OCI-LY3 (cell line): Measurements from ENCODE around the gene TUBA8.

Source experiments
- H2AFZ ChIP-seq: fragments of 200-600, 300-600 bp; shearing (Covaris generic); 2 replicates; pipeline ENCODE4 v1.6.0; 2014; ENCODE audit warnings: antibody characterized with exemption, low read depth, low read length
- H3K27ac ChIP-seq: fragments of 200-600, 300-600 bp; sonication (generic); 2 replicates; pipeline ENCODE4 v1.5.1; 2014; ENCODE audit warnings: mild to moderate bottlenecking, low read length, moderate library complexity, mixed read lengths
- H3K27me3 ChIP-seq: fragments of 200-600, 300-600 bp; sonication (generic); 2 replicates; pipeline ENCODE4 v1.6.1; 2014; ENCODE audit warnings: low read depth, low read length, mixed read lengths
- H3K36me3 ChIP-seq: fragments of 200-600, 300-600 bp; sonication (generic); replicated peaks from 2 replicates; pipeline ENCODE3; 2014; ENCODE audit warnings: low read depth, low read length, mixed read lengths
- H3K4me1 ChIP-seq: fragments of 300-600, 200-600 bp; sonication (generic); 2 replicates; pipeline ENCODE4 v1.6.1; 2014; ENCODE audit warnings: low read length, mixed read lengths
- H3K4me2 ChIP-seq: fragments of 200-600, 300-600 bp; sonication (generic); 2 replicates; pipeline ENCODE4 v1.6.1; 2014; ENCODE audit warnings: low read length, mixed read lengths
- H3K4me3 ChIP-seq: fragments of 300-600, 200-600 bp; sonication (generic); 2 replicates; pipeline ENCODE4 v1.5.1; 2014; ENCODE audit warnings: antibody characterized with exemption, mild to moderate bottlenecking, low read length, moderate library complexity
- H3K79me2 ChIP-seq: fragments of 300-600, 200-600 bp; shearing (Covaris generic); 2 replicates; pipeline ENCODE4 v1.6.1; 2014; ENCODE audit warnings: mild to moderate bottlenecking, low read length, mixed read lengths
- H3K9ac ChIP-seq: fragments of 300-600, 200-600 bp; shearing (Covaris generic); 2 replicates; pipeline ENCODE4 v1.6.0; 2014; ENCODE audit warnings: mild to moderate bottlenecking, low read length, moderate library complexity
- H3K9me3 ChIP-seq: fragments of 200-600, 300-600 bp; shearing (Covaris generic); 2 replicates; pipeline ENCODE4 v1.6.1; 2014; ENCODE audit warnings: low read length, mixed read lengths; ENCODE audit not compliant: insufficient read depth
- H4K20me1 ChIP-seq: fragments of 200-600, 300-600 bp; sonication (generic); 2 replicates; pipeline ENCODE4 v1.6.1; 2016; ENCODE audit warnings: low read length, mixed read lengths; ENCODE audit not compliant: insufficient read depth
- EZH2phosphoT487 ChIP-seq: fragments of 200-600 bp; shearing (Covaris generic); IDR thresholded peaks from 2 replicates; pipeline ENCODE4 v1.6.1; 2018; ENCODE audit warnings: antibody characterized with exemption, mixed run types, low read depth
- TF ChIP-seq, protein P1 (sequence below): fragments of 200-600, 300-600 bp; sonication (generic); IDR thresholded peaks from 2 replicates; pipeline ENCODE4 v1.5.1; 2014; ENCODE audit warnings: antibody characterized with exemption, low read length, low read depth

TUBA8 gene

DNA sequence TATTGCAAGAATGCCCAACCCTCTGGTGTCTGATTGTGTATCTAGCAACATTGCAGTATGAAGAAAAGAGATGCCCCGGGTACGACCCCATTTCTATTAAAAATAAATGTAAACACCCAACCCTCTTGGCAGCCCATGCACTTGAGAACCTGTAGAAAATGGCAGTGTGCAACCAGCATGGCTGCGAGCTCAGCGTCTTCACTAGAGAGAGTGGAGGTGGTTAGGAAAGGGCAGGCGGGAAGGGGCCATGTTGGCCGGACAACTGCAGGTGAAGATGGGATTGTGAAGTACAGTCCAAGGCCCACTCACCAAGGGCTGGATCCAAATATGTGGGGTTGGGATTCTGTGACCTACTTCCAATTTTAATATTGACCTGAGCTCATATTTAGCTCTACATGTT lies 16.9 kb upstream of the TUBA8 start:
- H3K27me3 ChIP-seq = no peaks in the 10 kb centered on the region
- H4K20me1 ChIP-seq = no peaks in the 10 kb centered on the region
- no peak overlapping the region for H3K4me2 ChIP-seq
- no peaks in the 10 kb centered on the region for H3K9me3 ChIP-seq
- TF ChIP-seq, protein P1, sequence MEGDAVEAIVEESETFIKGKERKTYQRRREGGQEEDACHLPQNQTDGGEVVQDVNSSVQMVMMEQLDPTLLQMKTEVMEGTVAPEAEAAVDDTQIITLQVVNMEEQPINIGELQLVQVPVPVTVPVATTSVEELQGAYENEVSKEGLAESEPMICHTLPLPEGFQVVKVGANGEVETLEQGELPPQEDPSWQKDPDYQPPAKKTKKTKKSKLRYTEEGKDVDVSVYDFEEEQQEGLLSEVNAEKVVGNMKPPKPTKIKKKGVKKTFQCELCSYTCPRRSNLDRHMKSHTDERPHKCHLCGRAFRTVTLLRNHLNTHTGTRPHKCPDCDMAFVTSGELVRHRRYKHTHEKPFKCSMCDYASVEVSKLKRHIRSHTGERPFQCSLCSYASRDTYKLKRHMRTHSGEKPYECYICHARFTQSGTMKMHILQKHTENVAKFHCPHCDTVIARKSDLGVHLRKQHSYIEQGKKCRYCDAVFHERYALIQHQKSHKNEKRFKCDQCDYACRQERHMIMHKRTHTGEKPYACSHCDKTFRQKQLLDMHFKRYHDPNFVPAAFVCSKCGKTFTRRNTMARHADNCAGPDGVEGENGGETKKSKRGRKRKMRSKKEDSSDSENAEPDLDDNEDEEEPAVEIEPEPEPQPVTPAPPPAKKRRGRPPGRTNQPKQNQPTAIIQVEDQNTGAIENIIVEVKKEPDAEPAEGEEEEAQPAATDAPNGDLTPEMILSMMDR = no peak
- no peak for TF ChIP-seq EZH2phosphoT487
- H2AFZ ChIP-seq = no peak overlapping the region
- no peaks in the 10 kb centered on the region for H3K79me2 ChIP-seq
- no peak overlapping the region for H3K9ac ChIP-seq
- H3K36me3 ChIP-seq = peaks cover 40% of the 10 kb centered on the region
- no peak overlapping the region for H3K27ac ChIP-seq
- H3K4me3 ChIP-seq = no peak overlapping the region
- H3K4me1 ChIP-seq = peaks cover 31% of the 10 kb centered on the region

DNA sequence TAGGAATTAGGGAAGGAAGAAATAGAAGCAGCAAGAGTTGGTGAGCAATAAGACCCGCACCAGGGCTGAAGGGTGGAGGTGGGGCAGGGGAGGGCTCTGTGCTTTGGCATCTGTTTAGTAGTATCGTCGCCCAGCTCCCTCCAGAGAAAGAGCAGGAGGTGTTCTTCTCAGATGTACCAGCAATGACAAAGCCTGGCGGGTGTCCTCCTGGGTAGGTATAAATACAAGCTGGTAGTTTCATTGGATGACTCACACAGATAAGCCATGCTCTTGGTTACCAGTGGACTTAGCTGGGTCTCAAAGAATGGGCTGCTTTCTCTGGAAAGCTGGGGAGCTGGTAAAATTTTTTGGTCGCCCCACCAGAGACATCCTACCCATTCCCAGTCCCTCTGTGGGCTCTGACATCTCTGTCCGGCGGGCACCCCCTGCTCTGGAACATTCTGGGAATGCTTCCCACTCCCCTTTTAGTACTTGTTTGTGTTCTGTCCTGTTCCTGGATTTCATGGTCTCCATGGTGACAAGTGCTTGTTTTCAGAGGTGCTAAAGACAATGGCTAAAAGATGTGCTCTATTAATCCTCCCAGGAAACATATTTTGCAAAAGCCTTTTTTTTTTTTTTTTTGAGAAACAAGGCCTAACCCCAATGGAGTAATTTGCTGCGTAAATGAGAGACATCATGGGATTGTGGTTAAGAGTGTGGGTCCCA lies 15.4 kb upstream of the TUBA8 start:
- H3K4me2 ChIP-seq = no peak overlapping the region
- no peaks in the 10 kb centered on the region for H3K79me2 ChIP-seq
- TF ChIP-seq, protein P1 = no peak
- no peak for TF ChIP-seq EZH2phosphoT487
- H2AFZ ChIP-seq = no peak overlapping the region
- no peak overlapping the region for H3K9ac ChIP-seq
- no peaks in the 10 kb centered on the region for H3K9me3 ChIP-seq
- peaks cover 24% of the 10 kb centered on the region for H3K4me1 ChIP-seq
- no peak overlapping the region for H3K4me3 ChIP-seq
- H3K27ac ChIP-seq = no peak overlapping the region
- peaks cover 31% of the 10 kb centered on the region for H3K36me3 ChIP-seq
- H4K20me1 ChIP-seq = no peaks in the 10 kb centered on the region
- no peaks in the 10 kb centered on the region for H3K27me3 ChIP-seq

DNA sequence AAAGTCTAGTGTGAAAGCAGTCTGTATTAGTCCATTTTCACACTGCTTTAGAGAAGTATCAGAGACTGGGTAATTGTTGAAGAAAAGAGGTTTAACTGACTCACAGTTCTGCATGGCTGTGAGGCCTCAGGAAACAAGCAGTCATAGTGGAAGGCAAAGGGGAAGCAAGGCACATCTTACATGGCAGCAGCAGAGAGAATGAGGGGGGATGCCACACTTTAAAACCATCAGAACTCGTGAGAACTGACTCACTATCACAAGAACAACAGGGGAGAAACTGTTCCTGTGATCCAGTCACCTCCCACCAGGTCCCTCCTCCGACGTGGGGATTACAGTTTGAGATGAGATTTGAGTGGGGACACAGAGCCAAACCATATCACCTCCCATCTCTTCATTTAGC lies 13.8 kb upstream of the TUBA8 start:
- Histone ChIP-seq H3K36me3 (peaks cover 23% of the 10 kb centered on the region), H3K27me3 (no peaks in the 10 kb centered on the region), H3K4me3 (no peak overlapping the region), H3K9ac (no peak overlapping the region), H3K4me1 (peaks cover 19% of the 10 kb centered on the region), H3K27ac (peak overlapping the region; percentile 26; the same call in 1 of the 2 replicates), H3K79me2 (no peaks in the 10 kb centered on the region), H3K4me2 (no peak overlapping the region), H2AFZ (no peak overlapping the region), H4K20me1 (no peaks in the 10 kb centered on the region), H3K9me3 (no peaks in the 10 kb centered on the region)
- no peak for TF ChIP-seq EZH2phosphoT487
- TF ChIP-seq, protein P1 = no peak

DNA sequence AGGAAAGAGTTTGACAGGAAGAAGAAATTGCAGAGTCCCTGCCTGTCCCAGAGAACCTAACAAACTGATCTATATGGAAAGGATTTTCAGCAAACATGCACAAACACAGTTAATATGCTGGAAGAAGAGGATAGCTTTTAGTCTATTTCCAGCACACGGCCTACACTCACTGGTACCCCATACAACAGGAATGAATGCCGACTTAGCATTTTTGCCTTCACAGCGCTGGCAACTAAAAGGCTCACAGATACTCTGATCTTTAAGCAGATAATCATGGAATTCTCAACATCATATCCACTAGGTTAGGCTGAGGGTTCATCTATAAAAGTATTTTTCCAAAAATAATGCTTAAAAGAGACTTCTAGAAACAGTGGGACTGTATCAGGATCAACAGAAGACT lies 9.8 kb upstream of the TUBA8 start:
- Histone ChIP-seq H3K79me2 (no peaks in the 10 kb centered on the region), H2AFZ (no peak overlapping the region), H3K4me3 (no peak overlapping the region), H3K4me1 (peaks cover 30% of the 10 kb centered on the region), H3K27ac (no peak overlapping the region), H3K27me3 (no peaks in the 10 kb centered on the region), H4K20me1 (no peaks in the 10 kb centered on the region), H3K36me3 (peaks cover 37% of the 10 kb centered on the region), H3K9ac (no peak overlapping the region), H3K4me2 (no peak overlapping the region), H3K9me3 (peaks cover 14% of the 10 kb centered on the region)
- TF ChIP-seq, protein P1 = no peak
- no peak for TF ChIP-seq EZH2phosphoT487
